Left ventricle myocardium inferior (tissue), 1 donor: ENCODE data around the gene PCDHGB7. TPM values are rescaled to one million over a fixed set of nuclear protein-coding genes. Genes with fewer than 3 reads are reported as not detected.
"Not testable (repeated sequence)": the region's sequence is repeated elsewhere in the genome, so short reads cannot be mapped to it uniquely, and the experiment has no call there.

Experiments used
- DNase-seq: peaks from one replicate; pipeline ENCODE4 v3.0.0-alpha.2; 2020
- H3K27ac ChIP-seq: fragments of 200-600 bp; replicated peaks from 2 replicates; pipeline ENCODE4 v1.8.0; 2021
- H3K27me3 ChIP-seq: fragments of 200-600 bp; 2 replicates; pipeline ENCODE4 v1.8.0; 2021; ENCODE audit warnings: low read depth
- H3K36me3 ChIP-seq: fragments of 200-600 bp; 2 replicates; pipeline ENCODE4 v1.8.0; 2021
- H3K4me1 ChIP-seq: fragments of 200-600 bp; 2 replicates; pipeline ENCODE4 v1.8.0; 2021
- H3K4me3 ChIP-seq: fragments of 200-600 bp; 2 replicates; pipeline ENCODE4 v1.8.0; 2021; ENCODE audit warnings: mild to moderate bottlenecking, moderate library complexity
- H3K9me3 ChIP-seq: fragments of 200-600 bp; replicated peaks from 2 replicates; pipeline ENCODE4 v1.8.0; 2021
- CTCF ChIP-seq: fragments of 200-600 bp; IDR thresholded peaks from 2 replicates; pipeline ENCODE4 v1.8.0; 2021; ENCODE audit warnings: antibody characterized with exemption, mild to moderate bottlenecking, borderline replicate concordance
- intact Hi-C: fragments of 100-400 bp; cut with micrococcal nuclease; formaldehyde crosslinking; loops from one replicate; pipeline ENCODE4 v1.11.0; 2022
- total RNA-seq: library from RNA; stranded (reverse); fragmentation: NEBNext Ultra II Directional; extraction: Animal tissue kit (Norgen Biotek cat#: 25700); gene quantifications from one replicate; pipeline ENCODE4 v1.2.1, GENCODE V29; 2021
- donor health status: DM: no; HTN: yes; CAD: no; lungs with severe emphysema.

The PCDHGB7 gene
- total RNA-seq, 1 donor from 2014 or later, result 7.9 TPM

- DNase-seq, result no peak
- H3K27me3 ChIP-seq, result no peaks in the 10 kb centered on the region
- peak overlapping the region; percentile 52 for H3K4me3 ChIP-seq
- peaks cover 50% of the 10 kb centered on the region for H3K4me1 ChIP-seq
- TF ChIP-seq CTCF, result no peak
- no peak overlapping the region for H3K27ac ChIP-seq
- peaks cover 98% of the 10 kb centered on the region for H3K9me3 ChIP-seq
- intact Hi-C loops, result no loop called here
- H3K36me3 ChIP-seq, result peaks cover 43% of the 10 kb centered on the region
Measured at GRCh38 chr5:141374627-141375026, 42.9 kb upstream of the PCDHGB7 start.

GRCh38 chr5:141375444-141376155, 41.9 kb upstream of the PCDHGB7 start:
- Histone ChIP-seq H3K9me3 (peaks cover 98% of the 10 kb centered on the region), H3K4me1 (peaks cover 45% of the 10 kb centered on the region), H3K36me3 (peaks cover 48% of the 10 kb centered on the region)
- intact Hi-C loops, H3K27ac ChIP-seq, H3K27me3 ChIP-seq, H3K4me3 ChIP-seq, DNase-seq: not testable (repeated sequence)

GRCh38 chr5:141382469-141383294, 34.8 kb upstream of the PCDHGB7 start, which contains the start of gene PCDHGA7:
Gene PCDHGA7 (plus strand): TSS chr5:141382742. CDS start chr5:141382900, 158 bp downstream.
- Histone ChIP-seq H3K36me3 (peaks cover 38% of the 10 kb centered on the region), H3K27me3 (no peaks in the 10 kb centered on the region), H3K4me3 (peak within 1 kb of the TSS; percentile 51), H3K9me3 (peaks cover 100% of the 10 kb centered on the region), H3K27ac (peak within 1 kb of the TSS; percentile 13), H3K4me1 (peaks cover 4% of the 10 kb centered on the region)
- intact Hi-C loops, result no loop called here
- no peak for DNase-seq
- peak; percentile 47 for TF ChIP-seq CTCF

GRCh38 chr5:141383345-141383744, 34.1 kb upstream of the PCDHGB7 start:
- Histone ChIP-seq H3K27me3 (no peaks in the 10 kb centered on the region), H3K27ac (no peak overlapping the region), H3K9me3 (peaks cover 96% of the 10 kb centered on the region), H3K36me3 (peaks cover 33% of the 10 kb centered on the region), H3K4me1 (peaks cover 7% of the 10 kb centered on the region), H3K4me3 (peak overlapping the region; percentile 51)
- no peak for DNase-seq
- intact Hi-C loops, result no loop called here
- TF ChIP-seq CTCF, result no peak

GRCh38 chr5:141384471-141385267, 32.8 kb upstream of the PCDHGB7 start:
- Histone ChIP-seq H3K4me3 (no peak overlapping the region), H3K9me3 (peaks cover 96% of the 10 kb centered on the region), H3K27ac (no peak overlapping the region), H3K27me3 (no peaks in the 10 kb centered on the region), H3K4me1 (peaks cover 11% of the 10 kb centered on the region), H3K36me3 (peaks cover 38% of the 10 kb centered on the region)
- DNase-seq, result no peak
- no peak for TF ChIP-seq CTCF
- intact Hi-C loops, result no loop called here
